ENCODE results near the gene BAIAP2. TPM values are rescaled to one million over a fixed set of nuclear protein-coding genes. Genes with fewer than 3 reads are reported as not detected.
A peak's percentile ranks its signal among the peaks of the same experiment; 100 is the strongest.

The BAIAP2 gene
- polyA plus RNA-seq, 1 donor from 2014 or later: 17.5 TPM

DNA sequence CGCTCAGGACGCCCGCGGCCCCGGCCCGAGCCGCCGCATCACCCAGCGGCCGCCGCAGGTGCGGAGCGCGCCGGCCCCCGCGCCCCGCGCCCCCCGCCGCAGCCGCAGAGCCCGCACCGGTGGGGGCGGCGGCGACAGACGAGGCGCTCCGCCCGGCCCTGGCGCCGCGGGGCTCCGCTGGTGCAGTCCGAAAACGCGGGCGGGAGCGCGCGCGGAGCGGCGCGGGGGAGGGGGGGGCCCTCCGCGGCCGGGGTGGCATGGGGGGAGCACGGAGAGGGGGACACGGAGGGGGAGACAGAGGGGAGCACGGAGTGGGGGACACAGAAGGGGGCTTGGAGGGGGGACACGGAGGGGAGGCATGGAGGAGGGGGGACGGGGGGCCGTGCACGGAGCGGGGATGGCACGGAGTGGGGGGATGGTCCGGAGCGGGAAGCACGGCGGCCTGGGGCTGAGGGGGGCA, 131.1 kb downstream of the BAIAP2 start, which contains the start of gene AATK:
AATK (minus strand) TSS at position 189 of the 460 bp plus-strand sequence. CDS start 229 bp downstream, outside the sequence.
- no peaks in the 10 kb centered on the region for H3K27me3 ChIP-seq (ENCODE audit: insufficient read depth, low read depth, low read length)
- H3K36me3 ChIP-seq (ENCODE audit: insufficient read depth, low read length): no peaks in the 10 kb centered on the region
- H3K79me2 ChIP-seq (replicated peaks; ENCODE audit: insufficient read depth, low read length): no peaks in the 10 kb centered on the region
- TF ChIP-seq EZH2 (IDR thresholded peaks at IDR 0.05; ENCODE audit: borderline replicate concordance, insufficient read depth, low read length, poor library complexity, severe bottlenecking) (no peak), CTCF (IDR thresholded peaks at IDR 0.05; ENCODE audit: poor library complexity, severe bottlenecking) (no peak), POLR2AphosphoS5 (IDR thresholded peaks at IDR 0.05) (no peak), RAD21 (conservative IDR thresholded peaks at IDR 0.05) (no peak), TAF1 (IDR thresholded peaks at IDR 0.05; ENCODE audit: low read depth) (no peak), EP300 (conservative IDR thresholded peaks at IDR 0.05; ENCODE audit: poor library complexity, severe bottlenecking) (no peak), MXI1 (conservative IDR thresholded peaks at IDR 0.05; ENCODE audit: poor library complexity, severe bottlenecking) (no peak), SMC3 (conservative IDR thresholded peaks at IDR 0.05; ENCODE audit: poor library complexity) (no peak)
- TF ChIP-seq, protein P1, sequence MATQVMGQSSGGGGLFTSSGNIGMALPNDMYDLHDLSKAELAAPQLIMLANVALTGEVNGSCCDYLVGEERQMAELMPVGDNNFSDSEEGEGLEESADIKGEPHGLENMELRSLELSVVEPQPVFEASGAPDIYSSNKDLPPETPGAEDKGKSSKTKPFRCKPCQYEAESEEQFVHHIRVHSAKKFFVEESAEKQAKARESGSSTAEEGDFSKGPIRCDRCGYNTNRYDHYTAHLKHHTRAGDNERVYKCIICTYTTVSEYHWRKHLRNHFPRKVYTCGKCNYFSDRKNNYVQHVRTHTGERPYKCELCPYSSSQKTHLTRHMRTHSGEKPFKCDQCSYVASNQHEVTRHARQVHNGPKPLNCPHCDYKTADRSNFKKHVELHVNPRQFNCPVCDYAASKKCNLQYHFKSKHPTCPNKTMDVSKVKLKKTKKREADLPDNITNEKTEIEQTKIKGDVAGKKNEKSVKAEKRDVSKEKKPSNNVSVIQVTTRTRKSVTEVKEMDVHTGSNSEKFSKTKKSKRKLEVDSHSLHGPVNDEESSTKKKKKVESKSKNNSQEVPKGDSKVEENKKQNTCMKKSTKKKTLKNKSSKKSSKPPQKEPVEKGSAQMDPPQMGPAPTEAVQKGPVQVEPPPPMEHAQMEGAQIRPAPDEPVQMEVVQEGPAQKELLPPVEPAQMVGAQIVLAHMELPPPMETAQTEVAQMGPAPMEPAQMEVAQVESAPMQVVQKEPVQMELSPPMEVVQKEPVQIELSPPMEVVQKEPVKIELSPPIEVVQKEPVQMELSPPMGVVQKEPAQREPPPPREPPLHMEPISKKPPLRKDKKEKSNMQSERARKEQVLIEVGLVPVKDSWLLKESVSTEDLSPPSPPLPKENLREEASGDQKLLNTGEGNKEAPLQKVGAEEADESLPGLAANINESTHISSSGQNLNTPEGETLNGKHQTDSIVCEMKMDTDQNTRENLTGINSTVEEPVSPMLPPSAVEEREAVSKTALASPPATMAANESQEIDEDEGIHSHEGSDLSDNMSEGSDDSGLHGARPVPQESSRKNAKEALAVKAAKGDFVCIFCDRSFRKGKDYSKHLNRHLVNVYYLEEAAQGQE (IDR thresholded peaks at IDR 0.05; ENCODE audit: borderline replicate concordance): no peak
- peak within 1 kb of the TSS; percentile 40 for H2AFZ ChIP-seq (ENCODE audit: low read depth, low read length)
- no peaks in the 10 kb centered on the region for H3F3A ChIP-seq (ENCODE audit: insufficient read depth, low read length, poor library complexity, severe bottlenecking)
- peak within 1 kb of the TSS; percentile 78 for H3K9ac ChIP-seq (ENCODE audit: low read length)
- H3K9me3 ChIP-seq (ENCODE audit: low read length): no peaks in the 10 kb centered on the region
- peak within 1 kb of the TSS; percentile 70 for H3K4me2 ChIP-seq (ENCODE audit: low read length)
- H3K27ac ChIP-seq (ENCODE audit: low read length): peak within 1 kb of the TSS; percentile 44
- no peaks in the 10 kb centered on the region for H3K9me2 ChIP-seq (ENCODE audit: insufficient read depth, low read length)
- H4K20me1 ChIP-seq (ENCODE audit: insufficient read depth): no peaks in the 10 kb centered on the region
- peak within 1 kb of the TSS; percentile 80 for H3K4me3 ChIP-seq (ENCODE audit: low read length)

Small RNA genes lying within 50 kb of the gene (small RNA-seq; reads per million reads assigned to genes)
- gene MIR1250 (17.3 to 18.9 (median 17.7) reads per million in 3 experiments), gene MIR3065 (244 to 379 (median 249) reads per million in 3 experiments), gene MIR657 (0 to 0.69 (median 0) reads per million in 3 experiments)

Other genes with a start within 250 kb of the BAIAP2 start
- gene CHMP6, start 43.3 kb upstream of the BAIAP2 start, polyA plus RNA-seq: 32.8 and 35.1 TPM in 2 replicates
- not detected in 2 replicates for gene PVALEF, start 130.4 kb downstream of the BAIAP2 start, polyA plus RNA-seq
- 11.1 and 11.8 TPM in 2 replicates for gene AATK, start 131.1 kb downstream of the BAIAP2 start, polyA plus RNA-seq
- gene CEP131, start 187.8 kb downstream of the BAIAP2 start, polyA plus RNA-seq: 21.3 and 33.0 TPM in 2 replicates
- 50.0 and 60.3 TPM in 2 replicates for gene TEPSIN, start 203.9 kb downstream of the BAIAP2 start, polyA plus RNA-seq
- gene NDUFAF8, start 204.2 kb downstream of the BAIAP2 start, polyA plus RNA-seq: 76.4 and 90.2 TPM in 2 replicates